Mesothelial cell of epicardium (in vitro differentiated cells): ENCODE data around the gene NTPCR. TPM values are rescaled to one million over a fixed set of nuclear protein-coding genes. Genes with fewer than 3 reads are reported as not detected.

Source experiments
- DNase-seq, 2 experiments: peaks; one replicate each; pipeline ENCODE4 v3.0.0; 2021; ENCODE audit warnings: low spot score in 2 of 2; ENCODE audit not compliant: unreplicated experiment in 2 of 2
- H3K27ac Mint-ChIP-seq: 2 replicates; pipeline ENCODE4 v1.8.0; 2021; ENCODE audit warnings: mixed read lengths
- H3K27me3 Mint-ChIP-seq: 2 replicates; pipeline ENCODE4 v1.8.0; 2021; ENCODE audit warnings: low read depth, mixed read lengths
- H3K36me3 Mint-ChIP-seq: 2 replicates; pipeline ENCODE4 v1.8.0; 2021; ENCODE audit warnings: mixed read lengths
- H3K4me1 Mint-ChIP-seq: 2 replicates; pipeline ENCODE4 v1.8.0; 2021; ENCODE audit warnings: mixed read lengths
- H3K4me3 Mint-ChIP-seq: 2 replicates; pipeline ENCODE4 v1.8.0; 2021; ENCODE audit warnings: mild to moderate bottlenecking, moderate library complexity, mixed read lengths
- H3K9me3 Mint-ChIP-seq: 2 replicates; pipeline ENCODE4 v1.8.0; 2021; ENCODE audit warnings: mixed read lengths
- CTCF ChIP-seq: fragments of 200-600 bp; sonication (generic); IDR thresholded peaks from one replicate; pipeline ENCODE4 v1.5.0; 2021; ENCODE audit warnings: antibody characterized with exemption; ENCODE audit not compliant: unreplicated experiment
- total RNA-seq: library from RNA; stranded (reverse); gene quantifications from 3 replicates; pipeline ENCODE4 v1.2.1, GENCODE V29; 2021

NTPCR gene
- total RNA-seq, 1 donor from 2014 or later = 59.1 TPM

GRCh38 chr1:232940262-232940661 lies 10.1 kb upstream of the NTPCR start:
- no peak for DNase-seq
- peaks cover 10% of the 10 kb centered on the region for H3K9me3 Mint-ChIP-seq
- no peak overlapping the region for H3K27ac Mint-ChIP-seq
- H3K36me3 Mint-ChIP-seq = no peaks in the 10 kb centered on the region
- peaks cover 3% of the 10 kb centered on the region for H3K4me1 Mint-ChIP-seq
- H3K27me3 Mint-ChIP-seq = no peaks in the 10 kb centered on the region
- TF ChIP-seq CTCF = no peak
- no peak overlapping the region for H3K4me3 Mint-ChIP-seq

- no peak overlapping the region for H3K4me3 Mint-ChIP-seq
- H3K36me3 Mint-ChIP-seq = no peaks in the 10 kb centered on the region
- no peaks in the 10 kb centered on the region for H3K27me3 Mint-ChIP-seq
- no peak for DNase-seq
- peaks cover 10% of the 10 kb centered on the region for H3K9me3 Mint-ChIP-seq
- H3K4me1 Mint-ChIP-seq = peaks cover 3% of the 10 kb centered on the region
- no peak overlapping the region for H3K27ac Mint-ChIP-seq
- no peak for TF ChIP-seq CTCF
Measured at GRCh38 chr1:232942413-232943294, 7.8 kb upstream of the NTPCR start.

- DNase-seq = no peak
- peaks cover 3% of the 10 kb centered on the region for H3K4me1 Mint-ChIP-seq
Measured at GRCh38 chr1:232943679-232944252, 6.6 kb upstream of the NTPCR start.

GRCh38 chr1:232944347-232944746 lies 6.1 kb upstream of the NTPCR start:
- no peak for DNase-seq
- TF ChIP-seq CTCF = no peak
- no peak overlapping the region for H3K27ac Mint-ChIP-seq
- H3K27me3 Mint-ChIP-seq = no peaks in the 10 kb centered on the region
- no peaks in the 10 kb centered on the region for H3K36me3 Mint-ChIP-seq
- no peak overlapping the region for H3K4me3 Mint-ChIP-seq
- peaks cover 10% of the 10 kb centered on the region for H3K9me3 Mint-ChIP-seq
- peaks cover 7% of the 10 kb centered on the region for H3K4me1 Mint-ChIP-seq

More at GRCh38 chr1:232943679-232944252, 6.6 kb upstream of the NTPCR start:
- Mint-ChIP-seq H3K27me3 (no peaks in the 10 kb centered on the region), H3K4me3 (no peak overlapping the region), H3K36me3 (no peaks in the 10 kb centered on the region), H3K27ac (no peak overlapping the region), H3K9me3 (peaks cover 10% of the 10 kb centered on the region)
- TF ChIP-seq CTCF = no peak

GRCh38 chr1:232949636-232950196 lies 695 bp upstream of the NTPCR start:
- peak overlapping the region; percentile 99 for H3K27ac Mint-ChIP-seq
- TF ChIP-seq CTCF = no peak
- H3K27me3 Mint-ChIP-seq = no peaks in the 10 kb centered on the region
- H3K4me3 Mint-ChIP-seq = peak overlapping the region; percentile 90
- H3K4me1 Mint-ChIP-seq = peaks cover 42% of the 10 kb centered on the region
- DNase-seq = no peak
- no peaks in the 10 kb centered on the region for H3K9me3 Mint-ChIP-seq
- H3K36me3 Mint-ChIP-seq = no peaks in the 10 kb centered on the region
